NCI-H524 treated with DMSO at 0.1 percent for 48 hours (cell line): ENCODE data around the gene LCT.
A peak's percentile ranks its signal among the peaks of the same experiment; 100 is the strongest.
"Not testable (repeated sequence)": the region's sequence is repeated elsewhere in the genome, so short reads cannot be mapped to it uniquely, and the experiment has no call there.

Source experiments
- DNase-seq: peaks from one replicate; lab custom pipeline; 2025; lab: John Stamatoyannopoulos, UW

Gene LCT

GRCh38 chr2:135797497-135798274, 39.3 kb downstream of the LCT start:
- peak; percentile 24 for DNase-seq

GRCh38 chr2:135796606-135797005, 40.4 kb downstream of the LCT start:
- no peak for DNase-seq

DNA sequence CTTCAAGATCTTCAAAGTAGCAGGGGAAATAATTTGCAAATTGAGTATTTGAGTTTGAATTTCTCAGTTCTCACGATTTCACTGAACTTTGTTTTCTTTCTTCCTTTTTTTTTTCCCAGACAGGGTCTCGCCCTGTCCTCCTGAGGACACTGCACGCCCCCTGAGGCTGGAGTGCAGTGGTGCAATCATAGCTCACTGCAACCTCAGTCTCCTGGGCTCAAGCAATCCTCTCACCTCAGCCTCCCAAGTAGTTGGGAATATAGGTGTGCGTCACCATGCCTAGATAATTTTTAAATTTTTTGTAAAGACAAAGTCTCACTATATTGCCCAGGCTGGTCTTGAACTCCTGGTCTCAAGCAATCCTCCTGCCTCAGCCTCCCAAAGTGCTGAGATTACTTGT, 41.3 kb downstream of the LCT start:
- not testable (repeated sequence) for DNase-seq

- no peak for DNase-seq
Measured at GRCh38 chr2:135792401-135793150, 44.4 kb downstream of the LCT start.

DNA sequence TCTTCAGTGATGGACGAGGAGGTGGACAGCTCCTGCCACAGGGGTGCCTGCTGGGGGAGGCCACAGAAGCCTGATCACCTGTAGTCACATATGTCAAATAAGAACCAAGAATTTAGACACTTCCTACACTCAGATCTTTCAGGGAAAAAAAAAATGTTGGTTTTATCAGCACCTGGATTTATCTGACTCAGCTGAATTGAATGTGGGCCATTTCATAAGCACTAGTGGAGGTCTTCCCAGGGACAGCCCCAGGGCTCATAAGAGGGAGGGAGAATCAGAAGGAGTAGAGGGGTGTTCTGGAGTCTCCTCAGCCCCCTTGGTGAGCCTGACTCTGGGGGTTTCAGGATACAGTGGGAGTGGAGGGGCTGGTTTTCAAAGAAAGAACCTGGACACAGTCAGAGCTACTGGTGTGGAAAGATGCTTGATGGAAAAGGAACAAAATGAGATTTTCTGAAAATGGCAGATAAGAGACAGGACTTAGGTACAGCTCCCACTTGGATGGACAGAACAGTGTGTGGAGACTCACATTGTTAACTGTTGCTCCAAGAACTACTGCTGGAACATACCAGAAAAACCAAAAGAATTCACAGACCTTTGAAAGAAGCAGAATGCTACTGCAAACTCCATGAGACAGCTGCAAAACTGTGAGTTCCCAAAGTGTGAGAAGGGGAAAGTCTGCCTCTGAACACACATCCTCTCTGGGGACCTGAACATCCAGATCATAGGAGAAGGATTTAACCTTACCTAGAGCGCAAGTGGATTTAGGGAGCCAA, 45.4 kb downstream of the LCT start:
- DNase-seq, result no peak

GRCh38 chr2:135790423-135790822, 46.6 kb downstream of the LCT start:
- no peak for DNase-seq

DNA sequence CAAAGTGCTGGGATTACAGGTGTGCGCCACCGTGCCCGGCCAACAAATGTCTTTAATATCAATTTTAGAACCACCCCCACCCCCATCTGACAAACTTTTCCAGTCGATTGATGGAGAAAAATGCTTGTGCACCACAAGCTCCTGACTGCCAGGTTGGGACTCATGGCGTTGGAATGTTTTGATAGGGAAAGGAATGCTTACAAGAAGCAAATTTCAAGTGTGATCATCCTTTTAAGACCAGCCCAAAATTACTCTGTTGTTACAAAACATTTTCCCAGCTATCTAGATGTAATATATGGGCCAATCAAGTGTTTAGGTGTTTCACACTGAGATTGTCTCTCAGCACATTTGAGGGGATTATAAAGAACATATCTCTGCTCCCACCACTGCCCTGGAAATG, 50.2 kb downstream of the LCT start:
- no peak for DNase-seq

DNA sequence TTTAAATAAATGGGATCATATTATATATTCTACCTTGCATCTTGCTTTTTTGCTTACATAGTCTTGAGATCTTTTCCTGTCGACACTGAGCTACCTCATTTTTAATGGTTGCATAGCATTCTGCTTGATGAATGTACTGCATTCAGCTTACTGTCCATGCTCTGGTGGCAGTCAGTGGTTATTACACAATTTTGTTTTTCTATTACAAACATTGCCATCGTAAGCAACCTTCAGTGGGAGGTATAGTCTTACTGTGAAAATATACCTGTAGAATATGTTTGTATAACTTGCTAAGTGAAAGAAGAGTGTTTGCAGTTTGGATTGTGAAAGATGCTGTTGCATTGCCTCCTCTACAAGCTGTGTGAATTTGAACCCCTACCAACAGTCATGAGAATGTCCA, 52.0 kb downstream of the LCT start:
- no peak for DNase-seq

DNA sequence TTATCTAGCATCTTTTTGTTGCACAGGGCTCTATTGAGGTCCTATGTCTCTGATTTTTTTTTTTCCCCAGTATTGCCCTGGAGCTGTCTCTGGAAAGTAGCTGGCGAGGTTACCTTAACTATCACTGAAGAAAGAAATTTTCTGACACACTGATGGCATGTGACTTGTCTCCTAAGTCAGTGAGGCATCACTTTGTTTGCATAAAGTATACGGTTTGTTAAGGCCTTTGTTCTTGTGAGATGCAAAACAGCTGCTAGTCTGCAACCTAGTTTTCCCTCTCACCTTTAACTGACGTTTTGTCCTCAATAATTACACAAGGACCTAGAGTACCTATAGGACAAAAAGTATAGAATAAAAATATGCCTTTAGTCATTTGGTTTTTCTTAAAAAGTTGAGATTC, 53.5 kb downstream of the LCT start:
- DNase-seq, result no peak

GRCh38 chr2:135782231-135782630, 54.8 kb downstream of the LCT start:
- DNase-seq, result no peak

DNA sequence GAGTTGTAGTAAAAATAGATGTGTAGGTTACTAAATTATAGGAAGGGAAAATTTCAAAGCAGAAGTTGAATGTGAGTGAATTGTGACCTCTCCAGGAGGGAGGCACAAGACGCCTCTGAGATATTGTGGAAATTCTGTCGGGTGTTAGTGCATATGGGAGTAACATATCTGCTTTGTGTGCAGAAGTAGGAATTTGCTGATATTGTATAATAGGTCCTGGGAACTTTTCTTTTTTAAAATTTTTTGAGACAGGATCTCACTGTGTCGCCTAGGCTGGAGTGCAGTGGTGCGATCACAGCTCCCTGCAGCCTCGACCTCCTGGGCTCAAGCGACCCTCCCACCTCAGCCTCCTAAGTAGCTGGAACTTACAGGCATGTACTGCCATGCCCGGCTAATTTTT, 60.6 kb downstream of the LCT start:
- DNase-seq, result no peak

GRCh38 chr2:135775420-135775819, 61.6 kb downstream of the LCT start:
- no peak for DNase-seq

DNA sequence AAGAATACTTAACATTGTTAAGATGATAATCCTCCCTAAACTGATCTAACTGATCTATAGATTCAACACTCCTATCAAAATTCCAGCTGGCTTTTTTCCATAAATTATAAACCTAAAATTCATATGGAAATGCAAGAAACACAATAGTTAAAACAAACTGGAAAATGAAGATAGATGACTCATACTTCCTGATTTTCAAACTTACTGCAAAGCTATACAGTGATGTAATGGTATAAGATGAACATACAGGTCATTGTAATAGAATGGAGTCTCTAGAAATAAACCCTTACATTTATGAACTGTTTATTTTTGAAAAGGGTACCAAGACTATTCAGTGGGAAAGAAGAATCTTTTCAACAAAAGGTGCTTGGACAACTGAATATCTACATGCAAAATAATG, 63.1 kb downstream of the LCT start:
- DNase-seq, result no peak

GRCh38 chr2:135773319-135773718, 63.7 kb downstream of the LCT start:
- DNase-seq, result no peak

- DNase-seq, result no peak
Measured at GRCh38 chr2:135768863-135769262, 68.1 kb downstream of the LCT start.

DNA sequence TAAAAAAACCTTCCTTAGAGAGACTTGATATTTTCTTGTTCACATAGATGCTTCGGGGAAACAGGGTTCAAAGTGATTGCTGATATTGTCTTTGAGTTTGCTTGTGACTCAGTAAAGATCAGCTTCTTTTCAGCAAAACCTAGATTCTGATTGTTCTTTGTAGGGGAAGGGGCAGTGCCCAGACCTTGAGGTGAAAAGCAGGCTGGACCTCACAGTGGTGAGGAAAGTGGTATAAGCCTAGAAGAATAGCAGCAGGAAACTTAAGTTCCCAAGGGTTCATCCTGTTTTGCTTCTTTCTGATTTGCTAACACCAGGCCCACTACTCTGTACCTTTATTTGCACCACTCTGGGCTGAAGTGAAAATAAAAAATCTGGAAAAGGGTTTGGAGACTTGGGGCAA, 74.5 kb downstream of the LCT start:
- no peak for DNase-seq

DNA sequence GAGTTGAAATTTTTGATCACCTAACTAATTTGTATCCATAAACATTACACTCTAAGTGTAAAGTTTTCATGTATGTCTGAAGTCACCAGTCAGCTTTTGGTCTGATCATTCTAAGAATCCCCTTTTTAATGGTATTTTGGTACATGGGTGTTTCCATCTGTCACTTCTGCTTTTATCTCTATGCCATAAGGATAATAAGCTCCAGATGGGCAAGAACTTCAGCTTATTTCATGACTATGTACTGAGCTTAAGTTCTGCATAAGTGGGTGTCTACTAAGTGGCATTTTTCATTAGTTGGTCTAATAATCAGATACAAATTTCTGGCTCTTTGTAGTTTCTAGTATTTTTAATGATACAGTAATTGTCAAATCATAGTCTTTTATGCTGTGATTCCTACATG, 75.0 kb downstream of the LCT start:
- DNase-seq, result peak; percentile 87

GRCh38 chr2:135756692-135757091, 80.3 kb downstream of the LCT start:
- no peak for DNase-seq

DNA sequence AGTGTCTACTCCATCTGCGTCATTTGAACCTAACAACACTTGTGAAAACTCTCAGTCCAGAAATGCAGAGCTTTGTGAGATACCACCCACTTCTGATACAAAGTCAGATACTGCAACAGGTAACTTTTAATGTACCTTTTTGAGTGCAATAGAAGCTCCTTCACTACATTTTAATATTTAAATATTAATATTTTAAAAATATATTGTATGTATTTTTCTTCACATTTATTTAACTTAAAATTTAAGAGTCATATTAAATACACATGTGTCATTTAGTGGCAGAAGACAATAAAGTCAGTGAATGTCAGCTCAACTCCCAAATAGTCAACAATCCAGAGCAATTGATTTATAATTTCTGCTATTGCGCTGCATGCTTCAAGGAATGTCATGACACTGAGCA, 81.4 kb downstream of the LCT start:
- DNase-seq, result no peak

DNA sequence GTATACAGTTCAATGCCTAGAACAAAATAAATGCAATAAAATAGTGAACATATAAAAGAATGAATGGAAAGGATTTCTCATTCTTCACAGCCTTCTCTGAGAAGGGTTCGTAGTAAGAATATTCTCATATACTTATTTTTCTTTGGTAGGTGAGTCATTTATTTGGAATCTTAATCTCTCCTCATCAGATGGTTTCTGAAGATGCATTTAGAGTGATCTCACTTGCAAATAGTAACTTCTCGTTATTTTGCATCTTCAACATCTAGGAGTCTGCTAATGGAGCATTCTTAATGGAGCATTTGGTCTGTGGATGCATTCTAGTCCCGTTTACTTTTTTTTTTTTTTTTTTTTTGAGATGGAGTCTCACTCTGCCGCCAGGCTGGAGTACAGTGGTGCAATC, 91.4 kb downstream of the LCT start:
- DNase-seq, result no peak

GRCh38 chr2:135744760-135745314, 92.1 kb downstream of the LCT start:
- peak; percentile 53 for DNase-seq

DNA sequence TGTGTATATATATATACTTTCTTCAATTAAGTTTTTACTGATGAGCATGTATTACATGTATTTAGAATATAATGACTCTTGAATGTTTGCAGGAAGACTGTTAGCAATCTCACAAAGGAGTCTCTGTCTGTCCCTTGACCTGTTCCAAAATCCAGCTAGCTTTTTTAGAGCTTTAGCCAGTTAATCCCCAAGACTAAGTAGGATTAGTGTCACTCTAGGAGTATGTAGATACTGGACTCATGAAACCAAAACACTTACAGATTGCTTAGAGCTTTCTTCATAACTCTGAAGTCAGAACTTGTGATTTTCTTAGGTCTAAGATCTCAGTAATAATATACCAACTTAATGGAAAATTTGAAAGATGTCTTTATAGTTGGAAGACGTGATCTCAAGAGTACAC, 93.1 kb downstream of the LCT start:
- DNase-seq, result peak; percentile 34
